ENCODE measurements around the gene DNPEP. TPM values are rescaled to one million over a fixed set of nuclear protein-coding genes. Genes with fewer than 3 reads are reported as not detected.

The DNPEP gene
- total RNA-seq, 1 experiment from 2014 or later = 60.9 TPM

DNA sequence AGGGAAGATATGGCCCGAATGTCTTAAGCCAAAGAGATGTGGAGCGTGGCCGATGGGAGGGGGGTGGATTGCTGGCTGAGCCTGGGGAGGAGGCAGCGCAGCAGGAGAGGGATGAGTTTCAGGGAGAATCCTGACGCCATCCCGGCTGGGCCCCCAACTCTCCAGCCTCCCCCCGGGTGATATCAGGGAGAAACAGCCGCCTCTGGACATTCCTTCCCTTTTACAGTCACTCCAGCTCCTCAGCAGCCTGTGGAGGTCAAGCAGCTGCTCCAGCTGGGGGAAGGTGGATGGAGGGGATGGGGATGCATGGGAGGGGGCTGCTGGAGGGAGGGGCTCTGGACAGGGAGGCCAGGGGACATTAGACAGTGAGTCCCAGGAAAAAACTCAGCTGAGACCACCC is 20.9 kb upstream of the DNPEP start:
- Histone ChIP-seq H2AK5ac (ENCODE audit: insufficient read length, low read length) (no peak overlapping the region), H2BK12ac (ENCODE audit: insufficient read length, low read depth, low read length) (no peak overlapping the region), H4K5ac (ENCODE audit: insufficient read length, low read depth, low read length) (no peak overlapping the region), H2BK120ac (ENCODE audit: low read depth, low read length, poor library complexity, severe bottlenecking) (no peak overlapping the region), H3K27ac (ENCODE audit: insufficient read length, low read depth, low read length) (no peak overlapping the region), H2BK20ac (ENCODE audit: low read depth, low read length, poor library complexity, severe bottlenecking) (no peak overlapping the region), H3K27me3 (ENCODE audit: insufficient read depth, low read length) (no peaks in the 10 kb centered on the region), H3K4me2 (ENCODE audit: insufficient read depth, insufficient read length, low read length) (no peak overlapping the region), H4K8ac (replicated peaks; ENCODE audit: insufficient read length, low read depth, low read length) (no peak overlapping the region), H3K4ac (ENCODE audit: low read depth, low read length) (no peak overlapping the region), H3K79me2 (ENCODE audit: insufficient read depth, low read length) (no peaks in the 10 kb centered on the region), H3K4me1 (ENCODE audit: insufficient read depth, low read length) (no peaks in the 10 kb centered on the region), H3K9ac (ENCODE audit: extremely low read depth, insufficient read length, low read length) (no peak overlapping the region), H2BK15ac (ENCODE audit: low read depth, low read length) (no peak overlapping the region), H3K23me2 (ENCODE audit: insufficient read length, low read depth, low read length, poor library complexity, severe bottlenecking) (no peaks in the 10 kb centered on the region), H3K14ac (ENCODE audit: insufficient read depth, low read length) (no peak overlapping the region), H3K23ac (ENCODE audit: insufficient read length, low read depth, low read length) (no peak overlapping the region), H3K79me1 (ENCODE audit: insufficient read depth, low read depth, low read length, poor library complexity, severe bottlenecking) (no peaks in the 10 kb centered on the region), H3T11ph (ENCODE audit: low read length) (no peak overlapping the region), H4K91ac (ENCODE audit: insufficient read length, low read depth, low read length) (no peak overlapping the region), H3K18ac (ENCODE audit: insufficient read length, low read depth, low read length) (no peak overlapping the region), H4K20me1 (ENCODE audit: control insufficient read depth, insufficient read depth, insufficient read length) (no peaks in the 10 kb centered on the region), H2AFZ (ENCODE audit: low read length) (no peak overlapping the region), H2BK5ac (ENCODE audit: insufficient read length, low read length) (no peak overlapping the region), H3K56ac (ENCODE audit: insufficient read length, low read depth, low read length) (no peak overlapping the region), H3K9me3 (ENCODE audit: control insufficient read depth, low read depth, low read length) (no peaks in the 10 kb centered on the region)
- no CpG with 5 or more reads among the region's 8 CpGs for WGBS (ENCODE audit: extremely low coverage, insufficient read length, low lambda C conversion rate)
- no peak overlapping the region for H3K4me3 Mint-ChIP-seq
- no peak overlapping the region for H3K27ac Mint-ChIP-seq
- DNase-seq = no peak
- peaks cover 6 to 8% of the 10 kb centered on the region in 2 experiments for H3K9me3 Mint-ChIP-seq
- peaks cover 10 to 18% of the 10 kb centered on the region in 2 experiments for H3K4me1 Mint-ChIP-seq
- TF ChIP-seq, protein P1, sequence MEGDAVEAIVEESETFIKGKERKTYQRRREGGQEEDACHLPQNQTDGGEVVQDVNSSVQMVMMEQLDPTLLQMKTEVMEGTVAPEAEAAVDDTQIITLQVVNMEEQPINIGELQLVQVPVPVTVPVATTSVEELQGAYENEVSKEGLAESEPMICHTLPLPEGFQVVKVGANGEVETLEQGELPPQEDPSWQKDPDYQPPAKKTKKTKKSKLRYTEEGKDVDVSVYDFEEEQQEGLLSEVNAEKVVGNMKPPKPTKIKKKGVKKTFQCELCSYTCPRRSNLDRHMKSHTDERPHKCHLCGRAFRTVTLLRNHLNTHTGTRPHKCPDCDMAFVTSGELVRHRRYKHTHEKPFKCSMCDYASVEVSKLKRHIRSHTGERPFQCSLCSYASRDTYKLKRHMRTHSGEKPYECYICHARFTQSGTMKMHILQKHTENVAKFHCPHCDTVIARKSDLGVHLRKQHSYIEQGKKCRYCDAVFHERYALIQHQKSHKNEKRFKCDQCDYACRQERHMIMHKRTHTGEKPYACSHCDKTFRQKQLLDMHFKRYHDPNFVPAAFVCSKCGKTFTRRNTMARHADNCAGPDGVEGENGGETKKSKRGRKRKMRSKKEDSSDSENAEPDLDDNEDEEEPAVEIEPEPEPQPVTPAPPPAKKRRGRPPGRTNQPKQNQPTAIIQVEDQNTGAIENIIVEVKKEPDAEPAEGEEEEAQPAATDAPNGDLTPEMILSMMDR (conservative IDR thresholded peaks at IDR 0.05) = no peak
- peaks cover 6% of the 10 kb centered on the region for H3K27me3 Mint-ChIP-seq (ENCODE audit: low read depth)
- no peaks in the 10 kb centered on the region for H3K36me3 Mint-ChIP-seq (ENCODE audit: insufficient read depth in 1 of 3, low read depth in 3 of 3)
